ENCODE results near the gene SCN2A. TPM values are rescaled to one million over a fixed set of nuclear protein-coding genes. Genes with fewer than 3 reads are reported as not detected.
A peak's percentile ranks its signal among the peaks of the same experiment; 100 is the strongest.
"Not testable (repeated sequence)": the region's sequence is repeated elsewhere in the genome, so short reads cannot be mapped to it uniquely, and the experiment has no call there.

The SCN2A gene
- total RNA-seq, 1 donor from 2014 or later = under 0.01 TPM

GRCh38 chr2:165312999-165313398, 73.8 kb downstream of the SCN2A start:
- no peak for DNase-seq (ENCODE audit: low read depth in 2 of 2)

DNA sequence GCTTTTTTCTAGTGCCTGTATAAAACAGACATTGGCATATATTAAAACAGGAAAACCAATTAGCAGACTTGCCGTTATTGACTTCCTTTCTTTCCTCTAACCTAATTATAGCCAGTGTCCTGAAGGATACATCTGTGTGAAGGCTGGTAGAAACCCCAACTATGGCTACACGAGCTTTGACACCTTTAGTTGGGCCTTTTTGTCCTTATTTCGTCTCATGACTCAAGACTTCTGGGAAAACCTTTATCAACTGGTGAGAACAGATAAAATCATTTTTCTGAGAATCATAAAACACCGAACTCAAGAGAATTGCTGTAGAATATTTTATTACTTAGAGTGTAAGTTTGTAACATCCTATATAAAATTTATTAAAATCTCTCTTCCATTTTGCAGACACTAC, 74.3 kb downstream of the SCN2A start:
- DNase-seq (ENCODE audit: low read depth in 2 of 2) = no peak

DNA sequence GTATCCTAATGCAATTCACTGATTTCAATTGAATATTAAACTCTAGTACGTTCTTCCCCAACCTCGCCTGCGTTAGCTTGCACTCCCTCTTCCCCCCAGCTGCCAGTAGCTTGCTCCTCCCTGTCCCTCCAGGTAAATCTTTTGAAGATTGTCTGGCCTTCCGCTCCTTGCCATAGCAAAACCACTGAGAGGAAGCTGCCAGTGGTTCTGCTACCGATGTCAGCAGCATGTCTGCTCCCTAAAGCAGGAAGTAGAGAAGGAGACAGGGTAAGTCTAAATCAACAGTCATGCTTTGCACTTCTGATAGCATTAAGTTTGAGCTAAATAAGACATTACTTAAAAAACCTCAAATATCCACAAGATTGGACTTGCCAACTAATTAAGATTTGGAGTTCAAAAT, 89.1 kb downstream of the SCN2A start:
- DNase-seq (ENCODE audit: low read depth in 2 of 2) = no peak

DNA sequence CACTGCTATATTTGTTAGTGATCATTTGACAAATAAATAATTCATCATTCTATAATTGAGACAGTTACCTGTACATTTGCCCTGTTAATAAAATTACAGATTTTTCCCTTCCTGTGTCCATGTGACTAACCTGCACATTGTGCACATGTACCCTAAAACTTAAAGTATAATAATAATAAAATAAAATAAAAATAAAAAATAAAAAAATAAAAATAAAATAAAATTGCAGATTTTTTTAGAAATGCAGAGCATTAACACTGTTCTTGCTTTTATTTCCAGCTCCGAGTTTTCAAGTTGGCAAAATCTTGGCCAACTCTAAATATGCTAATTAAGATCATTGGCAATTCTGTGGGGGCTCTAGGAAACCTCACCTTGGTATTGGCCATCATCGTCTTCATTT, 105.1 kb downstream of the SCN2A start:
- not testable (repeated sequence) for DNase-seq (ENCODE audit: low read depth in 2 of 2)

DNA sequence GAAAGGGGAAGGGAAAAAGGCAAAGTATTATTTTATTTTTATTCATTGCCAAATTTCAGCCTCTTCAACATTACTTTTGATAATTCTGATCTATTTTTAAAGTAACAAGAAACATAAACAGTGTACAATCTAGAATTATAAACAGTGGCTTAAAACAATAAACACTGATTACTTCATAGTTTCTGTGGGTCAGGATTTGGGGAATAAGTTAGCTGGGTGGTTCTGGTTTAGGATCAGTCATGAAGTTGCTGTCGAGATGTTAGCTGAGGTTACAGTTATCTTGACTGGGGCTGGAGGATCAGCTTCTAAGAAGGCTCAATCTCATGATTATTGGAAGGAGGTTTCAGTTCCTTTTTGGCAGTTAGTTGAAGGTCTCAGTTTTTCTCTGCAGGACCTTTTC, 109.2 kb downstream of the SCN2A start:
- no peak for DNase-seq (ENCODE audit: low read depth in 2 of 2)

DNA sequence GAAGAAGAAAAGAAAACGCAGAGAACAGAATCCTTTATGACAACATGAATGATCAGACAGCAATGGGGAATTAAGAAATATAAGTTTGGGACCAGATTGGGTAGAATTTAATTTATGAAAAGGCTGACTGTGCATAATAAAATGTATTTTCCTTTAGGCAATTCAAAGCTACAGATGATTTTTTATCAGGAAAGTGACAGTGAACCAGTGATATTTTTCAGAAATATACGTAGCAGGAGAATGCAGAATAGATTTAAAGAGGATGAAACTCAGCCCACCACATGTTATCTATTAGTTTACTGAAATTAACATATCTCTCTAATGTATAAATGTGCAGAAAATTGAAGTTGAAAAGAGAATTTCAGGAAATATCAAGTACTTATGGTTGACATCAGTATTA, 110.0 kb downstream of the SCN2A start:
- no peak for DNase-seq (ENCODE audit: low read depth in 2 of 2)

DNA sequence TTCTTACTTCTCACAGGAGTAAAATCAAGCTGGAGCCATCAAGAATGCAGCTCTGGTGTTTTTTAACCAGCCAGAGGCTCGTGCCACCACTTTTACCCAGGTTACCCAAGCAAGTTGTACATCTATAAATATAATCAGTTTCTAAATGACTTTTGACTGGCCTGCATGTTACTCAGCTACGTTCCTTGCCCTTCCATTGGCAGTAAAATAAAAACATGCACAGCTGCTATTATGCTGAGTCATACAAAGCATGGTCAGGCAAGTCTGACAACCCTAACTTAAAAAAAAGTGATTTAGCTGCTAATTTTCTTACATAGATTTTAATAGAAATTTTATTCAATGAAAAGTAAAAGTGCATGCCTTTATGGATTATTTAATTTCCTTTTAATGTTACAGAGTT, 118.5 kb downstream of the SCN2A start:
- DNase-seq (ENCODE audit: low read depth in 2 of 2) = peak in 1 of 2 donors; percentile 4

DNA sequence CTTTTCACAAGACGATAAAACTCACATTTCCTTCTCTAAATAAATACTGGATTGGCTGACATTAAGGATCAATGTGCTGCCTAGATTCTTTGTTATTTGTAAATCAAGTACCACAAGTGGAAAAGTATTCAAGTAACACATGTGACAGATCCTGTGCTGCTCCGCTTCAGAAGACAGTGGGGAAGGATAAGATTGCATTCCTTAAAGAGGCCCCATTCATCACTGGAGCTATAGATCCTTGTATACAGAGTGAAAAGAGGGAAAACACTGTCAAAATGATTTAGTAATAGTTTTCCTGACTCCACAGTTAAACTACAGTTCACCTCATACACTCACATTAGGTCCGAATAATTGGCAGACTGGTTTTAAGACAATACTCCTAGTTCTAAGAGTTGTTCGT, 122.3 kb downstream of the SCN2A start:
- DNase-seq (ENCODE audit: low read depth in 2 of 2) = no peak

GRCh38 chr2:165369131-165369897, 130.1 kb downstream of the SCN2A start:
- no peak for DNase-seq (ENCODE audit: low read depth in 2 of 2)

- no peak for DNase-seq (ENCODE audit: low read depth in 2 of 2)
Observed at GRCh38 chr2:165369898-165370296, 130.7 kb downstream of the SCN2A start.

DNA sequence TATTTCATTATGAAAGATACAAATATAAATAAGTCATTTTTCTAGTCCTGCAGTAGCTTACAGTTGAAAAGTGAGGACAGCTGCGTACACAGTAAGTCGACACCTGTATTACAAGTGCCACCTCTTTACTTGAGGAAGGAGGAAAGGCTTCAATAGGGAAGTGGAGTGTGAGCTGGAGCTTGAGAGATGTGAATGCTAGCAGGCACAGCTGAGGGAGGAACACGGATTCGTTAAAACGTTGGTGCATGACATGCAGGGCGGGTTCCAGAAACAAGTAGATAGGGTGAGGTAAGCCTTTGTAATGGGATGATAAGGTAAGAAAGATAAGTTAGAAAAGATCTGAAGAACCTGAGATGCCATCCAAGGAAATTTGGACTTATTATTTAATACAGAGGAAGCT, 132.1 kb downstream of the SCN2A start:
- no peak for DNase-seq (ENCODE audit: low read depth in 2 of 2)

DNA sequence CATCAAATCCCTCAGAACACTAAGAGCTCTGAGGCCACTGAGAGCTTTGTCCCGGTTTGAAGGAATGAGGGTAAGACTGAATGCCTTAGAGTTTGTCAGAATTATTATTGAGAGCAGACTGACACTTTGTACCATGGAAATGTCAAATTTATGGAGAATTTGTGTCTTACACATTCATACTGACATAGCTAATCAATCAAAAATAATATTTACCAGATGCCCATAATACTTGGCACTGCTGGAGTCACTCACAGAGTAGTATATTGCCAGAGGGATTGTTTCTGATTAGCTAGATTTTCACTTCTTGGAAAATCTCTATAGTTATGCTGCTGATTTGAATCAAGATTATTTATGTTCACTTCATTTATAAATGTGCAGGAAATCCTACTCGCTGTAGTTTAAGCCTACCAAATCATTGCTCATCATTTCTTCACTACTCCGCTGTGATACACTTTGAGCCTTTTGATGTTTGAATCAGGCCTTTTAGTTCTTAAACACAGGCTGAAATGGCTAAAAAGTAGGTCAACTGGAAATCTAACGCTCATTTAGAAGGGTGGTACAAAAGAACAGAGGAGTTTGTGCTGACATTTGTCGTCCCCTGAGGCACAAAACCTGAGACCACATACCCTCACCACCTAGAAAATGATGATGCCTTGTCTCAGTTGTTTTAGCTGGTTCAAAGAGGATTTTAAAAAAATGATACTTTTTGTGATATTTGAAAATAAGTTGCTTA, 134.2 kb downstream of the SCN2A start:
- no peak for DNase-seq (ENCODE audit: low read depth in 2 of 2)

GRCh38 chr2:165376571-165376975, 137.4 kb downstream of the SCN2A start:
- DNase-seq (ENCODE audit: low read depth in 2 of 2) = peak in 1 of 2 donors; percentile 1

- DNase-seq (ENCODE audit: low read depth in 2 of 2) = peak; percentile 1 to 12
Observed at GRCh38 chr2:165382362-165382761, 143.1 kb downstream of the SCN2A start.

DNA sequence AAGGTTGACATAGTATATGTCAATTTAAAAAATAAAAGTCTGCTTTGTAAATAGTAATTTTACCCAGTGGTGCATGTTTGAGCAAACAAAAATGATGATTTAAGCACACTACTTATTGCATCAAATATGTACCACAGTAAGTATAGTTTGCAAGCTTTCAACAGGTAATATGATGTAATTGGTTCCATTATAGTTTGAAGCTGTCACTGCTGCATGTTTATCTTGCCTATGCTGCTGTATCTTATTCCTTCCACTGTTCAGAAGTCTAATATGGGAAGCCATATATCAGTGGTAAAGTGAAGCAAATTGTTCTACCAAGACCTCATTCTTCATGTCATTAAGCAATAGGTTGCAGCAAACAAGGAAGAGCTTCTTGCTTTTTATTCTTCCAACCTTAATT, 151.7 kb downstream of the SCN2A start:
- no peak for DNase-seq (ENCODE audit: low read depth in 2 of 2)

- no peak for DNase-seq (ENCODE audit: low read depth in 2 of 2)
Observed at GRCh38 chr2:165391791-165392190, 152.6 kb downstream of the SCN2A start.

GRCh38 chr2:165398603-165399002, 159.4 kb downstream of the SCN2A start:
- not testable (repeated sequence) for DNase-seq (ENCODE audit: low read depth in 2 of 2)

GRCh38 chr2:165401285-165401852, 162.2 kb downstream of the SCN2A start:
- peak; percentile 80 to 81 for DNase-seq (ENCODE audit: low read depth in 2 of 2)

DNA sequence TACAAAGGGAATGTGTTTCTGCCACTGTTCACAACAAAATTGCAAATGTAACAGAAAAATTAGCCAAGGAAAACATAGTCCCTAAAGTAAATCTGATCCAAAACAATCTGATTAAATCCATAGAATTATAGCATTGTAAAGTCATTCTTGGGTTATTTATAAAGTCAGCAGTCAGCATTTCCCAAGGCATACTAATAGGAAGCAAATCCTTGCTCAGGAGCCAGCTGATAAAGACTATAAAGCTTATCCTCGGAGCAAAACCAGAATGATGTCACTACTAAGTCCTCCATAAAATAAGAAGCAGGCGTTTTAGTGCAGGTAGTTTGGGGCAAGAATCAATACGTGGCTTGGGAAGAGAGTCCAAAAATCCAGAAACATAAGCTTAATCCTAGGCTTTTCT, 162.9 kb downstream of the SCN2A start:
- DNase-seq (ENCODE audit: low read depth in 2 of 2) = peak in 1 of 2 donors; percentile 10

DNA sequence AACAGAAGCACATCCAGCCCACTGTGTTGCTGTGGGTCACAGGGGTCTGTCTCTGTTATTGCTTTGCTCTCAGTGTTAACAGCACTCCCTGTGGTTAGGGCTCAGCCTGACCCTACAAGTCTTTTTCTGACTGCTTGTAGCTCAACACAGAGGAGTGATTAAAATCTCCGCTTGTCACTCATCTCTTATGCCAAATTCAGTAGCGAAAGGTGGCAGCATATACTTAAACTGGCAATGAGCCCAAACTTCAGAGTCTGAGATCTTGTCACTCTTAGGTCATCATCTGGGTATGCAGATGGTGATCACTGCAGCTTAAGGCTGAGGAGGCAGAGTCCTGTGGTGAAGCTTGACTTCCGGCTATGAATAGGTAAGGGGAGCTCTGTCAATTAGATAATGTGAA, 167.0 kb downstream of the SCN2A start:
- DNase-seq (ENCODE audit: low read depth in 2 of 2) = no peak

GRCh38 chr2:165407466-165407865, 168.3 kb downstream of the SCN2A start:
- no peak for DNase-seq (ENCODE audit: low read depth in 2 of 2)

GRCh38 chr2:165408186-165408585, 169.0 kb downstream of the SCN2A start:
- peak; percentile 54 to 83 for DNase-seq (ENCODE audit: low read depth in 2 of 2)

DNA sequence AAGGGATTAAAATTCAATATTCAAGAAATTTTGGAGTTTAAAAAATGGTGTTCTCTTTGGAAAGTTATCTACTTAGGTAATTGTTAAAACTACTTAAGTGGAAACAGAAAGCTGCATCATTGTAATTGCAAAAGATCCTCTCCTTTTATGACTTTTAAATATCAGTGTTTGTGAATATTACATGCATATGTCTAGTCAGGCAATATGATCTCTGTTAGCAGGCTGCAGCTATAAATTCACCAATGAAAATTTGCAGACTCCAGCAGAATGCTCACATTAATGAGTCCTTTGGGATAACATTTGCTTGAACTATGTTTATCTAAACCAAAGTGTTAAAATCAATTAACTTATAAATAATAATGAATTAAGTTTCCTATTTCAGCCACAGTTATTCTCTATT, 171.1 kb downstream of the SCN2A start:
- no peak for DNase-seq (ENCODE audit: low read depth in 2 of 2)
